NCI-H226 (cell line): ENCODE data around the gene DNM3.
A peak's percentile ranks its signal among the peaks of the same experiment; 100 is the strongest.
"Not testable (repeated sequence)": the region's sequence is repeated elsewhere in the genome, so short reads cannot be mapped to it uniquely, and the experiment has no call there.

Experiments
- DNase-seq: peaks from one replicate; pipeline ENCODE4 v3.0.0-alpha.2; 2015

The DNM3 gene

DNA sequence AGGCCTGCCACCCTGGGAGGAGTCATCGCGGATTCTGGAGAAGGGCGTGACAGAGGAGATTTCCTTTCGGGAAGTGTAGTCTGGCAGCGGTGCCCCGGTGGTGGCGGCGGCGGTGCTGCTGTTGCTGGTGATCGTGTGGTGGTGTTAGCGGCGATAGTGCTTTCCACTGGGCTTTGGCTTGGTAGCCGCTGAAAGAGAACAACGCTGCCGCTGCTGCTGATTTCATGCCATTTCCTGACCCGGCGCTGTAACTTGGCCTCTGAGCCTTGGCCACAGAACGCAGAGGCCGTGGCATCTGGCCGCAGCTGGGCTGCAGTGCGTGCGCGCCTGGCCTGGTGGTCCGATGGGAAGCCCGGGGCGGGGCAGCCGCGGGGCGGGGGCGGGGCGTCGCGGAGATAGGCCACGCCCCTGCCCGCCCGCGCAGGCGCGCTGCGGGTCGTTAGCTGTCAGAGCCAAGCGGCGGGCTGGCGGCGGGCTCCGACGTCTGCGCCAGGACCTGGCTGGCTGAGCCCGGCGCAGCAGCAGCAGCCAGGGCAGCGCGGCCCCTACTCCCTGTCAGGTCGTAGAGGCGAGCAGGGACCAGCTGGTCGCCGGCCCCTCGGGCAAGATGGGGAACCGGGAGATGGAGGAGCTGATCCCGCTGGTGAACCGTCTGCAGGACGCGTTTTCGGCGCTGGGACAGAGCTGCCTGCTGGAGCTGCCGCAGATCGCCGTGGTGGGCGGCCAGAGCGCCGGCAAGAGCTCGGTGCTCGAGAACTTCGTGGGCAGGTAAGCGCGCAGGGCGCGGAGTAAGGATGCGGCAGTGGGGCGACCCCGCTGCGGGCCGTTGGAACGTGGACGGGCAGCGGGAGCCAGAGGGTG lies at the start of gene DNM3:
TSS of gene DNM3 (plus strand) at position 449 of the 861 bp plus-strand sequence. CDS start at position 608, 159 bp downstream.
- DNase-seq = peak; percentile 34

- no peak for DNase-seq
These were observed 48.5 kb upstream of the DNM3 start for GRCh38 chr1:171792656-171793369.

DNA sequence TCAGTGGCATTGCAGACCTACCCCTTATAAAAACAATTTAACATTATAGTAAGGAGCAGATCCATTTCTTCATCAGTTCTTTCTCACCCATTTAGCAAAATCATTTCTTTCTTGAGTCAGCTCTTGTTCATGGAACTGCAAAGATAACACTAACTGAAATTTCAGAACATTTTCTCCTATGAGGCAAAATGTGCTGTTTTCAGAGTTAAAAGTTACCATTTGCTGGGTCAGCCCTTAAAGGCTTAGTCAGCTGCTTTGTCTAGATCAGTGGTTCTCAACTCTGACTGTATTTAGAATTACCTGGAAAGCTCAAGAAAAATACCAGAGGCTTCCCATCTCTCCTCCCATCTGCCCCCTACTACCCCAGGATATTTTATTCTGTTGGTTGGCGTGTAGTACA lies 47.7 kb upstream of the DNM3 start:
- no peak for DNase-seq

DNA sequence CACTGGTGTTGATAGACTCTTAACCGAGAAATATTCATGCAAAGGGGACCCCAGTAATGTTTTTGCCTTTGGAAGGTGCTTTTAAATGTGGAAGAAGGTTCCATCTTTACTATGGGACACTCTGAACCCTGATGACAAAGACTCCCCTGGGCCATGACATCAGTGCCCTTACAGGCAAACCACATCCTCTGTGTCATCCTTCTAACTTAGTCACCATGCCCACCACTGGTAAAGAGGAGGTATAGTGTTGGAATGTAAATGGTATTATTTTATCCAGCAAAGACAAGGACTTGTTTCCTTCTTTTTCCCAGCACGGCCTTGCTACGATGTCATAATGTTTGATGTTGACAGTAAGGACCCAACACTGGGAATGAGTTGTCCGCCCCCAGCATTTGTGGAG lies 47.2 kb upstream of the DNM3 start:
- peak; percentile 45 for DNase-seq

- no peak for DNase-seq
These were observed 44.7 kb upstream of the DNM3 start for GRCh38 chr1:171796592-171796991.

GRCh38 chr1:171798311-171798710 lies 43.0 kb upstream of the DNM3 start:
- no peak for DNase-seq

DNA sequence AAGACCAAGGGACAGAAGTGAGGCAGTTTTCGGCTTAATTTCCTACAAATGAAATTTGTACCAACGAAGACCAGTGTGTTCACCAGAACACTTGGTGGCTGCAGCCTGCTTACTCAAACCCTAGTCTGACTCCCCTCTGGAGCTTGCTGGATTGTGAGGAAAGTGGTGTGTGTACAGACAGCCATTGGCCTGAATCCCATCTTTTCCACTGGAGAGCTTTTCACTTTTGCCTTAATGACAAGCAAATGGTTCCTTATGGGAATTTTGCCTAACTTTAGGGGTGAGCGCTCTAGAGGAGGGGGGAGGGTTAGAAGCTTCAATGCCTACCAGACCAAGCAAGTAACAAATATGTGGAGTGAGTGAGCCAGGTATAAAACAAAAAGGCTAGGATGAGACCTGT lies 42.5 kb upstream of the DNM3 start:
- DNase-seq = no peak

DNA sequence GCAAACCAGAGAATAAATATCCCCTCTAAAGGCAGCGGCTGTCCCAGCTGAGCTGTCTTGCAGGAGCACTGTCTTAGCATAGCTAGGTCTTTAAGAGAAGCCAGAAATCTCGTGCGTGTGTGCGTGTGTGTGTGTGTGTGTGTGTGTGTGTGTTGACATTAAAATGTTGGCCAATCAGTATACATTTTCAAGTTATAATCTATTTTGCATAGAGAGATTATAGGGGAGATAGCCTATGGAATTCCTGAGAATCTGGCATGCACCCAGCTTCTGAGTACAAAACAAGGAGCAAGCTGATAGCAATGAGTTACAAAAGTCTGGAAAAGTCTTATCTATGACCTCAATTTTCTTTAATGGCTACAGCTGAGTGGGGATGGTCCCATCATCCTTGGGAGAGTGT lies 42.1 kb upstream of the DNM3 start:
- no peak for DNase-seq

GRCh38 chr1:171799698-171800097 lies 41.6 kb upstream of the DNM3 start:
- DNase-seq = not testable (repeated sequence)

DNA sequence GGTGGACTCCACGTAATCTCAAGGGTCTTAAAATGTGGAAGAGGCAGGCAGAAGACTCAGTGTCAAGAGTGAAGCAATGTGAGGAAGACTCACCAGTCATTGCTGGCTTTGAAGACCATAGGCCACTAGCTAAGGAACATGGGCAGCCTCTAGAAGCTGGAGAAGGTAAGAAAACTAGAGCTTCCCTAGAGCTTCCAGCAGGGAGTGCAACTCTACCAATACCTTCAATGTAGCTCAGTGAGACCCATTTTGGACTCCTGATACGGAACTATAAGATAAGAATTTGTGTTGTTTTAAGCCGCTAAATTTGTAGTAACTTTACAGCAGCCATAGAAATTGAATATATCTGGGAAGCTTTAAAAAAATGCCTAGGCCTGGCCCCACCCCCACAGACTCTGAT lies 41.0 kb upstream of the DNM3 start:
- DNase-seq = no peak

DNA sequence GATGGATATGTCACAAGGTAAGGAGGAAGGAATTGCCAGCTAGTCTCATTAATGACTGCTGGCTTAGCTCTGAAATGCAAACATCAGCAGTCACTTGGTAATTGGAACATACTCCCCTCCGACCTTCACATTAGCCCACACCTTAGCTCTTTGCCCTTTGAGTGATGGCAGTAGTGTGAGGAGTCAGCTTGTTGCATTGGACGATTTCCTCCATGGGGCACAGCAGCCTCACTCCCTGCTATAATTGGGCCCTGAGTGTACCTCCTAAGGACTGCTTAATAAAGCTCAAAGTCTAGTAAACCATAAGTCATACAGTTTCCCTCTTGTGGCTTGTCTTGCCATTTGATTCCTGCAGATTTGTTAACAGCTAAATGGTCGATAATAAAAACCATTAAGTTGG lies 40.4 kb upstream of the DNM3 start:
- no peak for DNase-seq

DNA sequence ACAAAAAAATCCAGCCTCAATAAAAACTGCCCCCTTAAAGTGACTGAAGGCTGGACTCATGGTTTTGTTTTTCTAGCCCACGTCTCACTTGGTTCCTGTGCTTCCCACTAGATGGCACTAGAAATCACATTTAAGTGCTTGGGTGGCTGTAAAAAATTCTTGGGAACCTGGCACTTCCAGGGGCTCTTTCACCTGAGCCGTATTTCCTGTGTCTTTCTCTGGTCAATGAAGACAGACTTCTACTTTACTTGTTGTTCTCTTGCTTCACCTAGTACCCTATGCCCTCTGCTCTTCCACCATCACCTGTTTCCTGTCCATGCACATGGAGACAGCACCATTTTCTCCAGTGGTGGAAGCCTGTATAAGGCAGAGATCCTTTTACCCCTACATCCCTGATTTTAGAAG lies 39.8 kb upstream of the DNM3 start:
- peak; percentile 18 for DNase-seq

- no peak for DNase-seq
These were observed 39.1 kb upstream of the DNM3 start for GRCh38 chr1:171802207-171802606.

GRCh38 chr1:171803045-171803444 lies 38.3 kb upstream of the DNM3 start:
- DNase-seq = no peak

DNA sequence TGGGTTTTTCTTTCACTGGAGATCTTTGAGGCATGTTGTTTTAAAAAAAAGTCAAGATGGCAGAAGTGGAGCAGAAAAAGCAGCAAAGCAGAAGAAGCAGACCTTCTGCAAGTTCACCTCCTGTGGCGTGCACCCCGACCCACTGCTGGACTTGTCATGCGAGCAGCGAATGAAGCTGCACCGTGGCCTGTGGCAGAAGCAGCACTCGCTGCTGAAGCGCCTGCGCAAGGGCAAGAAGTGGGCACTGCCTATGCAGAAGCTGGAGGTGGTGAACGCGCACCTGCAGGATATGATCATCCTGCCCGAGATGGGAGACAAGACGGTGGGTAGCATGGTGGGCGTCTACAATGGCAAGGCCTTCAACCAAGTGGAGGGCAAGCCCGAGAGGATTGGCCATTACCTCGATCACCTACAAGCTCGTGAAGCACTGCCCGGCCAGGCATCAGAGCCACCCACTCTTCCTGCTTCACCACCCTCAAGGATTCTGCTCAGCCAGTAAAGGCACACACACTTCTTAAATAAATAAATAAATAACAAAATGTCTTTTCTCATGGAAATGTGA lies 37.8 kb upstream of the DNM3 start:
- DNase-seq = no peak

- DNase-seq = no peak
These were observed 35.7 kb upstream of the DNM3 start for GRCh38 chr1:171805395-171806115.

DNA sequence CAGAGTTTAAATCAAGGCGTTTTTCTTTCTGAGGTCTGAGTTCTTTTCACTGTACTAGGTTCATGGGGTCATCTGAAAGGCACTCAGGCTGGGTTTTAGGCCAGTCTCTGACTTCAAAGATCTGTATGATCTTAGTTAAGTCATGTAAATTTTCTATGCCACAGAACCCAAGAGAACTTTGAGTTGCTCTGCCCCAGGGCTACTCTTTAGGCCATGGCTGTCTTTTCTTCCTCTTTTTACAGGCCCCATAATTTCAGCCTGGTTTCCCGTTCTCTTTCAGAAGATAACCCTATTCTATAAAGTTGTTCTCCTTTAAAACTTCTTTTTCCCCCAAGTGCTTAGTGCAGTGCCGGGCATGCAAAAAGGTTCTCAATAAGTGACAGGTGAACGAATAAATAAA lies 33.7 kb upstream of the DNM3 start:
- DNase-seq = no peak

GRCh38 chr1:171809834-171810233 lies 31.5 kb upstream of the DNM3 start:
- no peak for DNase-seq

GRCh38 chr1:171811672-171812071 lies 29.6 kb upstream of the DNM3 start:
- DNase-seq = no peak

- no peak for DNase-seq
These were observed 26.6 kb upstream of the DNM3 start for GRCh38 chr1:171814692-171815091.

- no peak for DNase-seq
These were observed 24.9 kb upstream of the DNM3 start for GRCh38 chr1:171816300-171816901.

GRCh38 chr1:171817511-171818265 lies 23.6 kb upstream of the DNM3 start:
- DNase-seq = peak; percentile 10
